Dedifferentiated amniotic fluid mesenchymal stem cell (primary cell): Measurements from ENCODE around the gene FAM237B.
"Not testable (repeated sequence)": the region's sequence is repeated elsewhere in the genome, so short reads cannot be mapped to it uniquely, and the experiment has no call there.

Experiments used
- DNase-seq: peaks from one replicate; pipeline ENCODE4 v3.0.0-alpha.2; 2016; ENCODE audit errors: extremely low spot score

FAM237B gene

GRCh38 chr7:90320801-90321494 lies at the start of gene FAM237B:
FAM237B (minus strand) TSS chr7:90321304; CDS start chr7:90319748, 1,556 bp downstream.
- no peak for DNase-seq

GRCh38 chr7:90351987-90352386 lies 30.9 kb upstream of the FAM237B start:
- DNase-seq, result no peak

- DNase-seq, result not testable (repeated sequence)
These were observed 28.9 kb upstream of the FAM237B start for GRCh38 chr7:90350032-90350431.

DNA sequence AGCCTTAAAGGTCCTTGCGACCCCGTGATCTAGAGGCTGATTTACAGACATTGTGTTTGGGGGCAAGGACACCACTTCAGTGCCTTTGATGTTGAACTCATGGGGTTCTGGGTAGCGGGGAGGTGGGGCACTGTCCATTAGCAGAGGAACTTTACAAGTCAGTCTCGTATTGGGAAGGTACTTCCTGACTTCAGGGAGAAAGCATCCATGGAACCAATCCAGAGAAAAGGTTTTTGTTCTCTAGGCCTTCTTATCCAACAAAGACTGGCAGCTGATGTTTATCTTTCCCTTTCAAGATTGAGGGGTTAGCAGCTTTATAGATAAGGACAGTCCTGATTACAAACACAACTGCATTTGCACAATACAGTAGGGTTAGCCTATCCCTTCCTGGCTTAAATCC lies 28.2 kb upstream of the FAM237B start:
- no peak for DNase-seq

DNA sequence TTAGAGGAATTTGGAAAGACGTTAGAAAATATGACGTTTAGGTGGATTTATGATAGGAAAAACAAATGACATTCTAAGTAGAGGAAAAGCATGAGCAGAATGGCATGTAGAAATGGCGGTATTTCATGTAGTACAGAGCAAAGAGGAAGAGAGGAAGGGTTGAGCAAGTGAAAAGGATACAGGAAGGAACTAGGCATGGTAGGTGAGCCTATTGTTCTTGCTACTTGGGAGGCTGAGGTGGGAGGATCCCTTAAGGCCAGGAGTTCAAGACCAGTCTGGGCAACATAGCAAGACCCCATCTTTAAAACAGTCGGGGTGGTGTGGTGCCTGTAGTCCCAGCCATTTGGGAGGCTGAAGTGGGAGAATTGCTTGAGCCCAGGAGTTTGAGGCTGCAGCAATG lies 26.7 kb upstream of the FAM237B start:
- DNase-seq, result no peak

DNA sequence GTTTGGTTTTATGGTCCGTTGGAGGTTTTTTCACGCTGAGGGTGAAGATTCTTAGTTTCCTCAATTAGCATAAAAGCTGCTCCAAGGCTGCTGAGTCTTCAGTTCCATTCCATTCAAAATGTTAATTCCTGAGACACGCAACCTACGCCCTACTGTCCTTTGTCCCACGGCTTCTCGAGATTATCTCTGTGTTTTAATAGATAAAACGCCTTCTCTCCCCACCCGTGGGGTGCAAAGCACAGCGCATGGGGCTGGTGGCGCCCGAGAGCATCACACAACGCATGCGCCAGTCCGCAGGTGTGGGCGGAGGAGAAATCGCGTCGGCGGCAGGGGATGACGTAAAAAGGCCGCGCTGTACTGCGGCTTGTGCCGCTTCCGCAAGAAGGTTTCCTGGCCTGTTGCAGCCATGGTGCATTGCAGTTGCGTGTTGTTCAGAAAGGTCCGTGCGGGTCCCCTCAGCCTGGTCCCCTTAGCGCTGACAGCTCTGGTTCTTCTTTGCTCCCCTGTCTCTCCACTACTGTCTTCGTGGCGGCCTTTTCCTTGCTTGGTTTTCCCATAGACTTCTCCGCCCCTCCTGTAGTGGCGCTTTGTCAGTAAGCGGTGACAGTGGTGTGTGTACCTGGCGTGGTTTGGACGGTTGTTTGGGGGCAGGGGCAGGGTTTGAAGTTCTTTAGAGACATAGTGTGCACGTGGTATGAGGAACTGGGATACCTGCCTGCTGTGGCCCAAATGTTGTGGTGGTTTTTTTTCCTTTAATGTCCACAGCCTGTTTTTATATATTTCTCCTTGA lies 25.4 kb upstream of the FAM237B start, which contains the start of gene GTPBP10:
Gene GTPBP10 (plus strand): TSS at position 381 of the 790 bp plus-strand sequence. CDS start 26 bp downstream, at position 407.
- DNase-seq, result peak; percentile 95

DNA sequence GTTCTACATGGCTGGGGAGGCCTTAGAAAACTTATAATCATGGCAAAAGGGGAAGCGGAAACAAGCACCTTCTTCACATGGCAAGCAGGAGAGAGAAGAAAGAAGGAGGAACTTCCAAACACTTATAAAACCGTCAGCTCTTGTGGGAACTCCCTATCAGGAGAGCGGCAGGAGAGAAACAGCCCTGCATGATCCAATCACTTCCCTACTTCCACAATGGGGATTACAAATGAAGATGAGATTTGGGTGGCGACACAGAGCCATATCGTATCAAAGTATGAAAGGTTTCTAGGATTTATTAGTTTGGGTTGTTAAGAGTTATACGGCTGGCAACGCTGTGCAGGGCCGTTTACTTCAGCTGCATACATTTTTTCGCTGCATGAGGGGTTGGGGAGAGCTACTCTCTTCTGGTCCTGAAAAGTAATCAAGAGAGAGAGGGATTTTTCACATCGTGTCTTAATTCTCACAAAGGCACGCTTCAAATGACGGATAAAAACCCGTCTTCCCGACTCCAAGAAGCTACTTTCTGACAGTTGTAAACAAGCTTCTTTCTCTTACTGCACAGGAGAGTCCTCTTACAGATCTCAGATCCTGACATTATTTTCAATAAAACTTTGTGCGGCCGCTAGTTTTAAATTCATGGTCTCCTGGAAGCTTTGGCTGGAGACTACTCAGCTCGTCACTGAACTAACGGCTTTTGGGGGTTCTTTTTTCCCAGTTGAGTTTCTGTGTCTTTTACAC lies 24.7 kb upstream of the FAM237B start:
- DNase-seq, result peak; percentile 23

DNA sequence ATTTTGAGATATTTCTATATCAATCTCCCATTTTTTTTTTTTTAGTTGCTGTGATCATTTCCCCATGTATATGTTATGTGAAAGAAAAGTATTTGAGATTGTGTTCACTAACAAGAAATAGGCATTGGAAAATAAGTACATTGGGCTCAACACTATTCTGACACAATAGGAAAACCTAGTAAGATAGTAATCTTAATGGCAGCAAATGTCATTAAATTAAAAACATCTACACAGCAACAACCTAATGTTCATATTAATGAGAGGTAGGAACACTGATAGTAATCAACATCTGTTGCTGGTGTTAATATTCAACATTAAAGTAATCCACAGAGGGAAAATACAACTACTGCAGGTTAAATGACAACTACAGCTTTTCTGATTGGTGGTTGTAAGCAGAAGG lies 23.9 kb upstream of the FAM237B start:
- DNase-seq, result no peak

- no peak for DNase-seq
These were observed 16.0 kb upstream of the FAM237B start for GRCh38 chr7:90337106-90337505.

DNA sequence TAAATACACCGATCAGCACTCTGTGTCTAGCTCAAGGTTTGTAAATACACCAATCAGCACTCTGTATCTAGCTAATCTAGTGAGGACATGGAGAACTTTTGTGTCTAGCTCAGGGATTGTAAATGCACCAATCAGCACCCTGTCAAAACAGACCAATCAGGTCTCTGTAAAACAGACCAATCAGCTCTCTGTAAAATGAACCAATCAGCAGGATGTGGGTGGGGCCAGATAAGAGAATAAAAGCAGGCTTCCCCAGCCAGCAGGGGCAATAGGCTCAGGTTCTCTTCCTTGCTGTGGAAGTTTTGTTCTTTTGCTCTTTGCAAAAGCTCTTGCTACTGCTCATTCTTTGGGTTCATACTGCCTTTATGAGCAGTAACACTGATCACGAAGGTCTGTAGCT lies 13.8 kb upstream of the FAM237B start:
- DNase-seq, result not testable (repeated sequence)

DNA sequence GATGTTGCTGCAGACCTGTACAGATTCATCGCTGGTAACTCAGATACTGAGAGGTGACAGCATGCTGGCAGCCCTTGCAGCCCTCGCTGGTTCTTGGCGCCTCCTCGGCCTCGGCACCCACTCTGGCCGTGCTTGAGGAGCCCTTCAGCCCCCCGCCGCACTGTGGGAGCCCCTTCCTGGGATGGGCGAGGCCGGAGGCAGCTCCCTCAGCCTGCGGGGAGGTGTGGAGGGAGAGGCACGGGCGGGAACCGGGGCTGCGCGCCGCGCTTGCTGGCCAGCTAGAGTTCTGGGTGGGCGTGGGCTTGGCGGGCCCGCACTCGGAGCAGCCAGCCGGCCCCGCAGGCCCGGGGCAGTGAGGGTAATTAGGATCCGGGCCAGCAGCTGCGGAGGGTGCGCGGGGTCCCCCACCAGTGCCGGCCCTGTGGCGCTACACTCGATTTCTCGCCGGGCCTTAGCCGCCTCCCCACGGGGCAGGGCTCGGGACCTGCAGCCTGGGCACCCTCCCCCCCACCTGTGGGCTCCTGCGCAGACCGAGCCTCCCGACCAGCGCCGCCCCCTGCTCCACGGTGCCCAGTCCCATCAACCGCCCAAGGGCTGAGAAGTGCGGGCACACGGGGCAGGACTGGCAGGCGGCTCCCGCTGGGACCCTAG lies 13.2 kb upstream of the FAM237B start:
- no peak for DNase-seq

- no peak for DNase-seq
These were observed 5.4 kb upstream of the FAM237B start for GRCh38 chr7:90326500-90326899.

DNA sequence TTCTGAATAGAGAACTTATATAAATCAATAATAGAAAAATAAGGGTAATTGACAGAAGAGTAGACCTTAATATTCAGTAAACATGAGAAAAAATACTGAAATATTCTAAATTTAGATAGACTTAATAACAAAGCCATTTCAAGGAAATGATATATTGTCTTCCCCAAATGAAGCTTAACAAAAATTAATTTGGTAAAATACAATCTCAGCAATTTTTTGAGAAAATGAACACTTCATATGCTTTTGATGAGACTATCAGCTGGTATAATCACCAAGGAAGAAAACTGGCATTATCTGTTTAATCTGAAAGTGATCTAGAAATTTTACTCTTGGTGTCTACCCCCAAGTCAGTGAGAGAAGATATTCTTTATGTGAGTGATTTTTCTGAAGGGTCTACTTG lies 1.7 kb upstream of the FAM237B start:
- DNase-seq, result no peak

- no peak for DNase-seq
These were observed 695 bp downstream of the FAM237B start for GRCh38 chr7:90320418-90320800.

- DNase-seq, result no peak
These were observed 1.1 kb downstream of the FAM237B start for GRCh38 chr7:90320014-90320413.

- DNase-seq, result no peak
These were observed 7.2 kb downstream of the FAM237B start for GRCh38 chr7:90313907-90314306.

GRCh38 chr7:90312745-90313144 lies 8.4 kb downstream of the FAM237B start:
- DNase-seq, result no peak

GRCh38 chr7:90311175-90311574 lies 9.9 kb downstream of the FAM237B start:
- DNase-seq, result no peak

DNA sequence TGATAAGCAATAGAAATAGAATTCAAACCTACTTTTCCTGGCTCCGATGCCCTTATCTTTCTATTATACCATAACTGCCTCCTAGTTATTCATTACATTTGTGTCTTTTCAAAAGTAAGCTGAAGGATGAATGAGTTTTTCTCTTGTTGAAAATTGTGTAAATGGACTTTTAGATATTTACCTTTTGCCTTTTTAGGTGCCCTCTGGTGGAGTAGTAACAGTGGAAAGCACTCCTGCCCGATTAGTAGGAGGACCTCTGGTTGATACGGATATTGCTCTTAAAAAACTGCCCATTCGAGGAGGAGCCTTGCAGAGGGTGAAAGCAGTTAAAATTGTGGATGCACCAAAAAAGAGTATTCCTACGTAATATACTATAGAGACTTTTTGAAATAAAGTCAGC lies 11.2 kb downstream of the FAM237B start:
- DNase-seq, result no peak

- no peak for DNase-seq
These were observed 17.9 kb downstream of the FAM237B start for GRCh38 chr7:90303241-90303640.

GRCh38 chr7:90298145-90299038 lies 22.7 kb downstream of the FAM237B start:
- peak; percentile 51 for DNase-seq
